Lung (tissue), 12 donors: Measurements from ENCODE around the gene TCFL5. TPM values are rescaled to one million over a fixed set of nuclear protein-coding genes. Genes with fewer than 3 reads are reported as not detected.

ENCODE experiments used
- ATAC-seq: fragments of 200-7000 bp; cut with Tn5 transposase; one replicate; pipeline ENCODE4 v1.9.1; 2020; ENCODE audit warnings: moderate number of reproducible peaks; ENCODE audit not compliant: insufficient read depth, low FRiP score
- DNase-seq, 3 donors: peaks; one replicate each; pipeline ENCODE4 v3.0.0-alpha.2; 2013 to 2017
- H3K27ac ChIP-seq, 2 donors: one replicate each; pipeline ENCODE4 v1.5.1; 2013; ENCODE audit warnings: mild to moderate bottlenecking in 2 of 2, moderate library complexity in 2 of 2, control low read depth in 1 of 2, inconsistent platforms in 1 of 2, low read depth in 1 of 2, low read length in 1 of 2
- H3K27me3 ChIP-seq, 3 donors: one replicate each; pipeline ENCODE4 v1.5.1; 2013; ENCODE audit warnings: low read length in 2 of 3; ENCODE audit not compliant: control insufficient read depth in 3 of 3, insufficient read depth in 3 of 3
- H3K36me3 ChIP-seq, 4 donors: one replicate each; pipeline ENCODE4 v1.5.1; 2013; ENCODE audit warnings: low read length in 4 of 4, mild to moderate bottlenecking in 1 of 4, moderate library complexity in 1 of 4; ENCODE audit not compliant: control insufficient read depth in 4 of 4, insufficient read depth in 4 of 4
- H3K4me1 ChIP-seq, 5 donors: one replicate each; pipeline ENCODE4 v1.5.1; 2013; ENCODE audit warnings: low read length in 5 of 5, mild to moderate bottlenecking in 2 of 5, moderate library complexity in 1 of 5; ENCODE audit not compliant: control insufficient read depth in 5 of 5, insufficient read depth in 5 of 5
- H3K4me3 ChIP-seq: one replicate; pipeline ENCODE4 v1.5.1; 2013; ENCODE audit warnings: mild to moderate bottlenecking, control low read depth, moderate library complexity
- H3K9ac ChIP-seq, 2 donors: one replicate each; pipeline ENCODE4 v1.5.1; 2013; ENCODE audit warnings: low read length in 2 of 2, control low read depth in 1 of 2; ENCODE audit not compliant: insufficient read depth in 1 of 2
- H3K9me3 ChIP-seq, 4 donors: one replicate each; pipeline ENCODE4 v1.5.1; 2013; ENCODE audit warnings: low read length in 3 of 4, mild to moderate bottlenecking in 1 of 4, moderate library complexity in 1 of 4; ENCODE audit not compliant: control insufficient read depth in 4 of 4, insufficient read depth in 3 of 4
- WGBS, 2 donors: extraction: QIAGEN DNeasy Blood & Tissue Kit; methylation state at CpG; one replicate each; pipeline ENCODE4 v1.1.7; 2013; 5-methylcytosine and 5-hydroxymethylcytosine counted together
- polyA plus RNA-seq, 2 donors: library from polyadenylated mRNA; stranded (reverse); fragments of 200-250 nt; gene quantifications; one replicate each; pipeline ENCODE4 v1.2.1, GENCODE V29; 2013
- total RNA-seq, 2 donors: library from RNA; depleted of rRNA in 1 of 2; stranded (reverse); fragments of >200 nt in 1 of 2; gene quantifications; one replicate each; pipeline ENCODE4 v1.2.1, GENCODE V29; 2014 to 2021
- TF ChIP-seq, protein P1 (sequence below): IDR thresholded peaks from 2 replicates; pipeline ENCODE4 v1.5.1; 2012; ENCODE audit warnings: mild to moderate bottlenecking; ENCODE audit errors: control extremely low read depth, extremely low read depth
- donor health status: control.
- donor health status: control.
- donor health status: Bipolar disorder and iron deficiency.
- donor health status: healthy.
- donor health status: DM: yes; HTN: yes; CAD: no.

The TCFL5 gene
- total and polyA plus RNA-seq, 4 donors, result 3.8 to 8.6 (median 6.1) TPM

DNA sequence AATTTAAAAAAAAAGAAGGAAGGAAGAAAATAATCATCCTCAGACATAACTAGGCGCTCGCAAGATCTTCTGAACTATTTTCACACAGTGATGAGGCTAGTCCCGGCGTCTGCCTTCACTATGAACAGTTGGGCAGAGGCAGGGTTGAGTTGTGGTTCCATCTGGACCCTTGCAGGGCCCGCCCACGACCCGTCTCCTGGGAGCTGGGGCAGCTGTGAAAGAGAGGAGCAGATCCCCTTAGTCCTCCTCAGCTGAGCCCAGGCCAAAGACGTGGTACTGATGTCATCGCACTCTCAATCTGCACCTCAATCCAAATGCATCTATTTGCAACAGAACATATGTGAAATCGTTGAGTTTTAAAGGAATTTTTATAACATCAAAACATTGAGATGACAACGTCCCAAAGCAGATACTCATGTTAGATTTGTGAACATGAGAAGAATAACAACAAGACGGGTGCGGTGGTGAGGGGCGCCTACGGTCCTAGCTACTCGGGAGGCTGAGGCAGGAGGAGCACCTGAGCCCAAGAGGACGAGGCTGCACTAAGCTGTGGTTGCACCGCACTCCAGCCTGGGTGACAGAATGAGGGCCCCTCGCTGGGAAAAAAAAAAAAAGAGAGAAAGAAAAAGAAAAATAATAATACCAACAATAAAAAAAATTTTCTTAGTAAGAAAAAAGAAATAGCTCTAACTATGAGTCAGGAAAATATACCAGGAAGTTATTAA lies 15.3 kb downstream of the TCFL5 start:
- ATAC-seq, result no peak
- Histone ChIP-seq H3K27ac (no peak overlapping the region), H3K9me3 (no peaks in the 10 kb centered on the region), H3K4me3 (no peak overlapping the region), H3K4me1 (no peaks in the 10 kb centered on the region), H3K9ac (no peak overlapping the region), H3K36me3 (peaks cover 0 to 5% (median 2%) of the 10 kb centered on the region in 4 donors), H3K27me3 (no peaks in the 10 kb centered on the region)
- 93 to 95% methylated on average over 19 of the region's 19 CpGs for WGBS, 2 donors
- DNase-seq, result no peak
- TF ChIP-seq, protein P1, sequence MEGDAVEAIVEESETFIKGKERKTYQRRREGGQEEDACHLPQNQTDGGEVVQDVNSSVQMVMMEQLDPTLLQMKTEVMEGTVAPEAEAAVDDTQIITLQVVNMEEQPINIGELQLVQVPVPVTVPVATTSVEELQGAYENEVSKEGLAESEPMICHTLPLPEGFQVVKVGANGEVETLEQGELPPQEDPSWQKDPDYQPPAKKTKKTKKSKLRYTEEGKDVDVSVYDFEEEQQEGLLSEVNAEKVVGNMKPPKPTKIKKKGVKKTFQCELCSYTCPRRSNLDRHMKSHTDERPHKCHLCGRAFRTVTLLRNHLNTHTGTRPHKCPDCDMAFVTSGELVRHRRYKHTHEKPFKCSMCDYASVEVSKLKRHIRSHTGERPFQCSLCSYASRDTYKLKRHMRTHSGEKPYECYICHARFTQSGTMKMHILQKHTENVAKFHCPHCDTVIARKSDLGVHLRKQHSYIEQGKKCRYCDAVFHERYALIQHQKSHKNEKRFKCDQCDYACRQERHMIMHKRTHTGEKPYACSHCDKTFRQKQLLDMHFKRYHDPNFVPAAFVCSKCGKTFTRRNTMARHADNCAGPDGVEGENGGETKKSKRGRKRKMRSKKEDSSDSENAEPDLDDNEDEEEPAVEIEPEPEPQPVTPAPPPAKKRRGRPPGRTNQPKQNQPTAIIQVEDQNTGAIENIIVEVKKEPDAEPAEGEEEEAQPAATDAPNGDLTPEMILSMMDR, result no peak

DNA sequence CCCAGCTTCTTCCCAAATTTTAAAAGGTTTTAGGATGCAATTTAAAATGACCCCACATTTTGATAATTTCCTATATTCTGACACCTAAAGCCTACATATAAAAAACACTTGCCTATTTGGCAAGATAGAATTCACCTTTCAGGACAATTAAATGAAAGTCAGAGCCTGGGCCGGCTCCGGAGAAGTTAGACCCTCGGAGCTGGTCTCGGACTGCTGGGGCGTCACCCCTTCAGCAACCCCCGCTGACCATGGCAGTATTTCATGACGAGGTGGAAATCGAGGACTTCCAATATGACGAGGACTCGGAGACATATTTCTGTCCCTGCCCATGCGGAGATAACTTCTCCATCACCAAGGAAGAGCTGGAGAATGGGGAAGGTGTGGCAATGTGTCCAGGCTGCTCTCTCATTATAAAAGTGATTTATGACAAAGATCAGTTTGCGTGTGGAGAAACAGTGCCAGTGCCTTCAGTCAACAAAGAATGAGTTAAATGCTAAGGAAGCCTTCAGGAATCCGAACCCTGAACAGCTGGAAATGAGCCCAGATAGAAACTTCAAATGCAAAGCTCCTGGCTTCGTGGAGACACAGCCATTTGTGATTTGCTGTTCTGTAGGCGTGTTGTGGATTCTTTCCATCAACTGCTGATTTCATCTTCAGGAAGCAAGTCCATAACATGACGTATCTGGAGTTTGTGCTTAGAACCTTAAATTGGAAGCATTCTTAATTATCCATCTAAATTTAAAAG lies 16.0 kb downstream of the TCFL5 start:
- Histone ChIP-seq H3K9me3 (no peaks in the 10 kb centered on the region), H3K36me3 (peaks cover 0 to 8% (median under 1%) of the 10 kb centered on the region in 4 donors), H3K27me3 (no peaks in the 10 kb centered on the region), H3K4me3 (no peak overlapping the region), H3K4me1 (no peaks in the 10 kb centered on the region), H3K27ac (no peak overlapping the region), H3K9ac (no peak overlapping the region)
- ATAC-seq (no peak), DNase-seq (no peak)
- TF ChIP-seq, protein P1, result no peak
- WGBS, 2 donors, result 95 to 96% methylated on average over 16 of the region's 16 CpGs

DNA sequence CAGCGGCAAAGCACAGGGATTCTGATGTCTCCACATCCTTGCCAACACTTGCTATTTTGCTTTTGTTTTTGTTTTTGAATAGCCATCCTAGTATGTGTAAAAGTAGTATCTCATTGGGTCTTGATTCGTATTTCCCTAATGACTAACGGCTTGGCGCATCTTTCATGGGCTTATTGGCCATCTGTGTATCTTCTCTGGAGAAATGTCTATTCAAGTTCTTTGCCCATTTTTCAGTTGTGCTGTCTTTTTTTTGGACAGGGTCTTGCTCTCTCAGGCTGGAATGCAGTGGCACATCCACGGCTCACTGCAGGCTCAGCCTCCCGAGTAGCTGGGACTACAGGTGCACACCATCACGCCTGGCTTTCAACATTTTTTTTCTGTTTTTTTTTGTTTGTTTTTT lies 17.4 kb downstream of the TCFL5 start:
- WGBS, 2 donors, result 97% methylated on average over 7 of the region's 7 CpGs
- no peak overlapping the region for H3K9ac ChIP-seq
- no peak for DNase-seq
- no peaks in the 10 kb centered on the region for H3K27me3 ChIP-seq
- H3K36me3 ChIP-seq, result peaks cover 0 to 8% (median under 1%) of the 10 kb centered on the region in 4 donors
- H3K27ac ChIP-seq, result no peak overlapping the region
- no peak overlapping the region for H3K4me3 ChIP-seq
- ATAC-seq, result no peak
- TF ChIP-seq, protein P1, result no peak
- no peaks in the 10 kb centered on the region for H3K9me3 ChIP-seq
- H3K4me1 ChIP-seq, result no peaks in the 10 kb centered on the region
